Measurements from ENCODE around the gene SSR3.

Gene SSR3

GRCh38 chr3:156548902-156549301 is 6.0 kb downstream of the SSR3 start:
- no peak overlapping the region for H3K27ac ChIP-seq (ENCODE audit: low read depth, low read length)
- H3K27me3 ChIP-seq (ENCODE audit: control insufficient read depth, low read length): no peaks in the 10 kb centered on the region
- H3K4me3 ChIP-seq (ENCODE audit: low read length): no peak overlapping the region
- no peaks in the 10 kb centered on the region for H3K9me2 ChIP-seq (replicated peaks; ENCODE audit: control insufficient read depth, low read length)
- no peaks in the 10 kb centered on the region for H3K9me3 ChIP-seq (ENCODE audit: control insufficient read depth, insufficient read depth, low read length)
- H4K20me1 ChIP-seq (ENCODE audit: control insufficient read depth, insufficient read depth, low read depth, low read length): no peaks in the 10 kb centered on the region
- H3K36me3 ChIP-seq (ENCODE audit: control insufficient read depth, low read length): peaks cover 98% of the 10 kb centered on the region
- peaks cover 70% of the 10 kb centered on the region for H3K79me2 ChIP-seq (ENCODE audit: control insufficient read depth, low read length)
- no peaks in the 10 kb centered on the region for H3F3A ChIP-seq (ENCODE audit: control insufficient read depth, insufficient read depth)
- no peak overlapping the region for H3K4me2 ChIP-seq (ENCODE audit: low read length)
- no peak for TF ChIP-seq EZH2phosphoT487 (IDR thresholded peaks at IDR 0.05; ENCODE audit: borderline replicate concordance, low read length)
- TF ChIP-seq, protein P1, sequence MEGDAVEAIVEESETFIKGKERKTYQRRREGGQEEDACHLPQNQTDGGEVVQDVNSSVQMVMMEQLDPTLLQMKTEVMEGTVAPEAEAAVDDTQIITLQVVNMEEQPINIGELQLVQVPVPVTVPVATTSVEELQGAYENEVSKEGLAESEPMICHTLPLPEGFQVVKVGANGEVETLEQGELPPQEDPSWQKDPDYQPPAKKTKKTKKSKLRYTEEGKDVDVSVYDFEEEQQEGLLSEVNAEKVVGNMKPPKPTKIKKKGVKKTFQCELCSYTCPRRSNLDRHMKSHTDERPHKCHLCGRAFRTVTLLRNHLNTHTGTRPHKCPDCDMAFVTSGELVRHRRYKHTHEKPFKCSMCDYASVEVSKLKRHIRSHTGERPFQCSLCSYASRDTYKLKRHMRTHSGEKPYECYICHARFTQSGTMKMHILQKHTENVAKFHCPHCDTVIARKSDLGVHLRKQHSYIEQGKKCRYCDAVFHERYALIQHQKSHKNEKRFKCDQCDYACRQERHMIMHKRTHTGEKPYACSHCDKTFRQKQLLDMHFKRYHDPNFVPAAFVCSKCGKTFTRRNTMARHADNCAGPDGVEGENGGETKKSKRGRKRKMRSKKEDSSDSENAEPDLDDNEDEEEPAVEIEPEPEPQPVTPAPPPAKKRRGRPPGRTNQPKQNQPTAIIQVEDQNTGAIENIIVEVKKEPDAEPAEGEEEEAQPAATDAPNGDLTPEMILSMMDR (IDR thresholded peaks at IDR 0.05; ENCODE audit: low read depth, low read length, poor library complexity, severe bottlenecking): no peak
- H3K4me1 ChIP-seq (ENCODE audit: control insufficient read depth, low read length): peaks cover 21% of the 10 kb centered on the region

GRCh38 chr3:156548041-156548687 is 6.8 kb downstream of the SSR3 start:
- H3K27ac ChIP-seq (ENCODE audit: low read depth, low read length): no peak overlapping the region
- H3K79me2 ChIP-seq (ENCODE audit: control insufficient read depth, low read length): peaks cover 63% of the 10 kb centered on the region
- no peak for TF ChIP-seq EZH2phosphoT487 (IDR thresholded peaks at IDR 0.05; ENCODE audit: borderline replicate concordance, low read length)
- TF ChIP-seq, protein P1 (IDR thresholded peaks at IDR 0.05; ENCODE audit: low read depth, low read length, poor library complexity, severe bottlenecking): no peak
- H3K27me3 ChIP-seq (ENCODE audit: control insufficient read depth, low read length): no peaks in the 10 kb centered on the region
- H3F3A ChIP-seq (ENCODE audit: control insufficient read depth, insufficient read depth): peaks cover 4% of the 10 kb centered on the region; the same call in 1 of the 2 replicates
- H3K4me3 ChIP-seq (ENCODE audit: low read length): no peak overlapping the region
- peaks cover 14% of the 10 kb centered on the region for H3K4me1 ChIP-seq (ENCODE audit: control insufficient read depth, low read length)
- no peaks in the 10 kb centered on the region for H3K9me3 ChIP-seq (ENCODE audit: control insufficient read depth, insufficient read depth, low read length)
- H3K4me2 ChIP-seq (ENCODE audit: low read length): no peak overlapping the region
- H3K9me2 ChIP-seq (replicated peaks; ENCODE audit: control insufficient read depth, low read length): no peaks in the 10 kb centered on the region
- no peaks in the 10 kb centered on the region for H4K20me1 ChIP-seq (ENCODE audit: control insufficient read depth, insufficient read depth, low read depth, low read length)
- H3K36me3 ChIP-seq (ENCODE audit: control insufficient read depth, low read length): peaks cover 99% of the 10 kb centered on the region

- Histone ChIP-seq H3K27ac (ENCODE audit: low read depth, low read length) (no peak overlapping the region), H3K36me3 (ENCODE audit: control insufficient read depth, low read length) (peaks cover 97% of the 10 kb centered on the region), H4K20me1 (ENCODE audit: control insufficient read depth, insufficient read depth, low read depth, low read length) (no peaks in the 10 kb centered on the region), H3K9me3 (ENCODE audit: control insufficient read depth, insufficient read depth, low read length) (no peaks in the 10 kb centered on the region), H3K27me3 (ENCODE audit: control insufficient read depth, low read length) (no peaks in the 10 kb centered on the region), H3K79me2 (ENCODE audit: control insufficient read depth, low read length) (peaks cover 58% of the 10 kb centered on the region), H3F3A (ENCODE audit: control insufficient read depth, insufficient read depth) (peaks cover 8% of the 10 kb centered on the region; the same call in 1 of the 2 replicates), H3K9me2 (replicated peaks; ENCODE audit: control insufficient read depth, low read length) (no peaks in the 10 kb centered on the region), H3K4me3 (ENCODE audit: low read length) (no peak overlapping the region), H3K4me2 (ENCODE audit: low read length) (no peak overlapping the region), H3K4me1 (ENCODE audit: control insufficient read depth, low read length) (peaks cover 11% of the 10 kb centered on the region)
- TF ChIP-seq EZH2phosphoT487 (IDR thresholded peaks at IDR 0.05; ENCODE audit: borderline replicate concordance, low read length): no peak
- TF ChIP-seq, protein P1 (IDR thresholded peaks at IDR 0.05; ENCODE audit: low read depth, low read length, poor library complexity, severe bottlenecking): no peak
These were observed 7.3 kb downstream of the SSR3 start for GRCh38 chr3:156547637-156548036.

Data from DOHH2 (cell line).